Lower lobe of right lung (tissue), 2 donors: Measurements from ENCODE around the gene LRP6. TPM values are rescaled to one million over a fixed set of nuclear protein-coding genes. Genes with fewer than 3 reads are reported as not detected.
A peak's percentile ranks its signal among the peaks of the same experiment; 100 is the strongest.

ENCODE experiments used
- ATAC-seq, 2 donors: fragments of 200-7000 bp; cut with Tn5 transposase; one replicate each; pipeline ENCODE4 v1.9.1; 2020 to 2022; ENCODE audit warnings: mild to moderate bottlenecking in 2 of 2, moderate library complexity in 2 of 2
- DNase-seq: peaks from one replicate; pipeline ENCODE4 v3.0.0-alpha.2; 2020
- H3K27ac ChIP-seq: fragments of 200-600 bp; one replicate; pipeline ENCODE4 v1.8.0; 2022
- H3K27me3 ChIP-seq: fragments of 200-600 bp; one replicate; pipeline ENCODE4 v1.8.0; 2022; ENCODE audit warnings: low read depth
- H3K36me3 ChIP-seq: fragments of 200-600 bp; one replicate; pipeline ENCODE4 v1.8.0; 2022; ENCODE audit warnings: mild to moderate bottlenecking
- H3K4me1 ChIP-seq: fragments of 200-600 bp; one replicate; pipeline ENCODE4 v1.8.0; 2022
- H3K4me3 ChIP-seq: fragments of 200-600 bp; one replicate; pipeline ENCODE4 v1.8.0; 2022; ENCODE audit warnings: mild to moderate bottlenecking
- H3K9me3 ChIP-seq: fragments of 200-600 bp; one replicate; pipeline ENCODE4 v1.8.0; 2022
- intact Hi-C: fragments of 100-400 bp; cut with DNase I; formaldehyde crosslinking; loops from one replicate; pipeline ENCODE4 v1.11.0; 2022
- total RNA-seq: library from RNA; stranded (reverse); fragmentation: NEBNext Ultra II Directional; extraction: Animal tissue kit (Norgen Biotek cat#: 25700); gene quantifications from one replicate; pipeline ENCODE4 v1.2.1, GENCODE V29; 2021
- TF ChIP-seq, protein P1 (sequence below): fragments of 200-600 bp; IDR thresholded peaks from one replicate; pipeline ENCODE4 v1.8.0; 2022; ENCODE audit warnings: antibody characterized with exemption, mild to moderate bottlenecking
- donor health status: DM: no; HTN: yes; CAD: no; lungs with severe emphysema.

LRP6 gene
- total RNA-seq, 1 donor from 2014 or later = 47.4 TPM

DNA sequence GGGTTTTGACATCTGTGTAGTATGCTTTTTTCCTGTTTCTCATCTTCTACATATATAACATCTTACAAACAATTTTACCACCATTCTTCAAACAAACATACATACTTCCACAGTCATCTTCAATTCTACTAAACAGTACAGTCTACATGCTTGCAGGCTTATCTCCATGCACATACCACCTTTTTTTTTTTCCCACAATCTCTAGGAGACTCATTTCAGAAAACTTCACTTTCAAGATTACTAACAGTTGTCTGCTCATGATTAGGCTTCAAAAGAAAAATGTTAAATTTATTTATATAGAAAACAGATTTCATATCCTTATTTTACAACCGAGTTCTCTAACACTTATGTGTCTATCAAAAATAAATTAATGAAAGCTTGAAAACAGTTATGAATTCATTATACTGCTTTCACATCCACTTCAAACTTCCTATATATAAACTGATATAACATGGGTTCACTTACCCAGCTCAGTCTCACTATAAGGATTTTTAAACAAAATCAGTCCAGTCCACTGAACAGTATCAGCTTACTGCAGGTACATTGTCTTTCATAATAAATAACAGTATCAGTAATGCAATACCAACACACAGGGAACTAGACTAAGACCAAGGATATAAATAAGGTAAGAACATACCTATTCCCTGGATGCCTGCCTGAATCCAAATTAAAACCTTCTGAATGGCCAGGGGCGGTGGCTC is 42.5 kb downstream of the LRP6 start:
- Histone ChIP-seq H3K4me1 (peaks cover 19% of the 10 kb centered on the region), H3K9me3 (no peaks in the 10 kb centered on the region)

DNA sequence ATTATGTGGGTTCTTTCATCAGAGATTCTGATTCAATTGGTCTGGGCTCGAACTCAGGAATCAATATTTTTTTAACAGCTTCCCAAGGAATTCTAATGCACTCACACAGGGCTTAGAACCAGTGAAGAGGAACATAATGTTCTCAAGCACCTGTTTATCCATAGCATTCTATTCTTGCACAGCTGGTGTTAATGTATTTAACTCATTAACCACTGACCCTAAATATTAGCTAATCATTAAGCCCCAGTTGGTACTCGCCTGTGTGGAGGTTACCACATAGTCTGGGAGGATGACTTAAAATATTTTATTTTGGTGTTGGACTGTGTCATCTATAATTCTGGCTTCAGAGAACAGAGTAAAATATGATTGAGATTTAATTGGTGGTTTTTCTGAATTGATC is 45.3 kb downstream of the LRP6 start:
- Histone ChIP-seq H3K4me1 (peaks cover 23% of the 10 kb centered on the region), H3K9me3 (no peaks in the 10 kb centered on the region), H3K36me3 (no peaks in the 10 kb centered on the region), H3K4me3 (no peak overlapping the region), H3K27me3 (no peaks in the 10 kb centered on the region), H3K27ac (no peak overlapping the region)
- TF ChIP-seq, protein P1, sequence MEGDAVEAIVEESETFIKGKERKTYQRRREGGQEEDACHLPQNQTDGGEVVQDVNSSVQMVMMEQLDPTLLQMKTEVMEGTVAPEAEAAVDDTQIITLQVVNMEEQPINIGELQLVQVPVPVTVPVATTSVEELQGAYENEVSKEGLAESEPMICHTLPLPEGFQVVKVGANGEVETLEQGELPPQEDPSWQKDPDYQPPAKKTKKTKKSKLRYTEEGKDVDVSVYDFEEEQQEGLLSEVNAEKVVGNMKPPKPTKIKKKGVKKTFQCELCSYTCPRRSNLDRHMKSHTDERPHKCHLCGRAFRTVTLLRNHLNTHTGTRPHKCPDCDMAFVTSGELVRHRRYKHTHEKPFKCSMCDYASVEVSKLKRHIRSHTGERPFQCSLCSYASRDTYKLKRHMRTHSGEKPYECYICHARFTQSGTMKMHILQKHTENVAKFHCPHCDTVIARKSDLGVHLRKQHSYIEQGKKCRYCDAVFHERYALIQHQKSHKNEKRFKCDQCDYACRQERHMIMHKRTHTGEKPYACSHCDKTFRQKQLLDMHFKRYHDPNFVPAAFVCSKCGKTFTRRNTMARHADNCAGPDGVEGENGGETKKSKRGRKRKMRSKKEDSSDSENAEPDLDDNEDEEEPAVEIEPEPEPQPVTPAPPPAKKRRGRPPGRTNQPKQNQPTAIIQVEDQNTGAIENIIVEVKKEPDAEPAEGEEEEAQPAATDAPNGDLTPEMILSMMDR = no peak
- no peak for DNase-seq
- no peak for ATAC-seq
- intact Hi-C loops = no loop called here

More for the DNA sequence above, 42.5 kb downstream of the LRP6 start:
- Histone ChIP-seq H3K27ac (no peak overlapping the region), H3K36me3 (no peaks in the 10 kb centered on the region), H3K27me3 (no peaks in the 10 kb centered on the region), H3K4me3 (no peak overlapping the region)
- TF ChIP-seq, protein P1 = no peak
- intact Hi-C loops = no loop called here
- no peak for DNase-seq
- no peak for ATAC-seq

- Histone ChIP-seq H3K4me3 (no peak overlapping the region), H3K4me1 (peaks cover 28% of the 10 kb centered on the region), H3K27me3 (no peaks in the 10 kb centered on the region), H3K36me3 (no peaks in the 10 kb centered on the region), H3K9me3 (no peaks in the 10 kb centered on the region), H3K27ac (no peak overlapping the region)
- TF ChIP-seq, protein P1 = no peak
- intact Hi-C loops = no loop called here
- no peak for ATAC-seq
- DNase-seq = no peak
Observed at GRCh38 chr12:12219664-12220063, 47.2 kb downstream of the LRP6 start.

DNA sequence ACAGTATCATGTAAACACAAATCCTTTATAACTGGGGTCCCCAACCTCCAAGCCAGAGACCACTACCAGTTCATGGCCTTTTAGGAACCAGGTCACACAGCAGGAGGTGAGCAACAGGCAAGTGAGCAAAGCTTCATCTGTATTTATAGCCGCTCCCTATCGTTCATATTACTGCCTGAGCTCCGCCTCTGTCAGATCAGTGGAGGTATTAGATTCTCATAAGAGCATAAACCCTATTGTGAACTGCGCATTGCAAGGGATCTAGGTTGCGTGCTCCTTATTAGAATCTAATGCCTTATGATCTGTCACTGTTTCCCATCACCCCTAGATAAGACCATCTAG is 49.9 kb downstream of the LRP6 start:
- ATAC-seq = no peak
- H3K36me3 ChIP-seq = no peaks in the 10 kb centered on the region
- no peak overlapping the region for H3K4me3 ChIP-seq
- TF ChIP-seq, protein P1 = no peak
- intact Hi-C loops = no loop called here
- DNase-seq = no peak
- no peak overlapping the region for H3K27ac ChIP-seq
- H3K4me1 ChIP-seq = peaks cover 36% of the 10 kb centered on the region
- H3K9me3 ChIP-seq = no peaks in the 10 kb centered on the region
- H3K27me3 ChIP-seq = no peaks in the 10 kb centered on the region

GRCh38 chr12:12216349-12217017 is 50.4 kb downstream of the LRP6 start:
- H3K9me3 ChIP-seq = no peaks in the 10 kb centered on the region
- H3K36me3 ChIP-seq = no peaks in the 10 kb centered on the region
- TF ChIP-seq, protein P1 = no peak
- ATAC-seq (peak; percentile 43 to 87), DNase-seq (no peak)
- H3K27ac ChIP-seq = no peak overlapping the region
- no peak overlapping the region for H3K4me3 ChIP-seq
- H3K4me1 ChIP-seq = peaks cover 36% of the 10 kb centered on the region
- intact Hi-C loops = no loop called here
- no peaks in the 10 kb centered on the region for H3K27me3 ChIP-seq
